Stomach (tissue), 4 donors: ENCODE measurements around the gene OTOGL.

Experiments
- CTCF ChIP-seq, 7 experiments: fragments of 450-650 bp in 4 of 7; fragments of 200-600 bp in 3 of 7; sonication (generic) in 3 of 7; IDR thresholded peaks; one replicate each; pipeline ENCODE4 v1.5.1; 2016 to 2019; ENCODE audit warnings: antibody characterized with exemption in 7 of 7, control low read depth in 2 of 7, mild to moderate bottlenecking in 1 of 7
- POLR2A ChIP-seq, 4 donors: fragments of 450-650 bp; IDR thresholded peaks; one replicate each; pipeline ENCODE4 v1.6.1; 2016; ENCODE audit warnings: antibody characterized with exemption in 4 of 4, control low read depth in 2 of 4, mild to moderate bottlenecking in 1 of 4, moderate library complexity in 1 of 4
- POLR2AphosphoS5 ChIP-seq, 3 donors: sonication (generic); formaldehyde crosslinking; IDR thresholded peaks; one replicate each; pipeline ENCODE4 v1.6.1; 2016; ENCODE audit warnings: antibody characterized with exemption in 3 of 3

- TF ChIP-seq POLR2A (IDR thresholded peaks at IDR 0.05) (no peak), CTCF (IDR thresholded peaks at IDR 0.05) (no peak), POLR2AphosphoS5 (IDR thresholded peaks at IDR 0.05) (no peak)
Measured at GRCh38 chr12:80129895-80130530, 30.7 kb downstream of the OTOGL start.
